ENCODE results near the gene UXT.
"Not testable (repeated sequence)": the region's sequence is repeated elsewhere in the genome, so short reads cannot be mapped to it uniquely, and the experiment has no call there.

Gene UXT

GRCh38 chrX:47614618-47615017, 44.4 kb downstream of the UXT start:
- WGBS, 2 experiments (ENCODE audit: insufficient coverage in 2 of 2), result 80% methylated on average over 1 of the region's 5 CpGs; no CpG with 5 or more reads in 1 of the 2 experiments
- Histone ChIP-seq H3K4me3 (ENCODE audit: extremely low read depth, insufficient read depth, low read length, poor library complexity, severe bottlenecking) (no peak overlapping the region), H3K36me3 (ENCODE audit: control insufficient read depth, insufficient read depth, low read length) (no peaks in the 10 kb centered on the region), H3K4me1 (ENCODE audit: control insufficient read depth, insufficient read depth, low read length, poor library complexity, severe bottlenecking) (no peaks in the 10 kb centered on the region), H3K9me3 (ENCODE audit: control insufficient read depth, low read length) (no peaks in the 10 kb centered on the region), H3K27ac (ENCODE audit: low read depth, low read length, severe bottlenecking) (no peak overlapping the region)

- Histone ChIP-seq H3K4me3 (ENCODE audit: extremely low read depth, insufficient read depth, low read length, poor library complexity, severe bottlenecking) (no peak overlapping the region), H3K9me3 (ENCODE audit: control insufficient read depth, low read length) (no peaks in the 10 kb centered on the region), H3K4me1 (ENCODE audit: control insufficient read depth, insufficient read depth, low read length, poor library complexity, severe bottlenecking) (no peaks in the 10 kb centered on the region), H3K27ac (ENCODE audit: low read depth, low read length, severe bottlenecking) (no peak overlapping the region), H3K36me3 (ENCODE audit: control insufficient read depth, insufficient read depth, low read length) (no peaks in the 10 kb centered on the region)
- 88 to 100% methylated on average over 1 to 4 of the region's 8 CpGs for whole genome bisulfite sequencing, 2 experiments (ENCODE audit: insufficient coverage in 2 of 2)
Measured at GRCh38 chrX:47613082-47613481, 45.9 kb downstream of the UXT start.

GRCh38 chrX:47612418-47612817, 46.6 kb downstream of the UXT start:
- H3K9me3 ChIP-seq (ENCODE audit: control insufficient read depth, low read length), result no peaks in the 10 kb centered on the region
- H3K4me3 ChIP-seq (ENCODE audit: extremely low read depth, insufficient read depth, low read length, poor library complexity, severe bottlenecking), result no peak overlapping the region
- H3K27ac ChIP-seq (ENCODE audit: low read depth, low read length, severe bottlenecking), result no peak overlapping the region
- H3K36me3 ChIP-seq (ENCODE audit: control insufficient read depth, insufficient read depth, low read length), result no peaks in the 10 kb centered on the region
- H3K4me1 ChIP-seq (ENCODE audit: control insufficient read depth, insufficient read depth, low read length, poor library complexity, severe bottlenecking), result no peaks in the 10 kb centered on the region

GRCh38 chrX:47611926-47612325, 47.1 kb downstream of the UXT start:
- Histone ChIP-seq H3K4me3 (ENCODE audit: extremely low read depth, insufficient read depth, low read length, poor library complexity, severe bottlenecking) (no peak overlapping the region), H3K4me1 (ENCODE audit: control insufficient read depth, insufficient read depth, low read length, poor library complexity, severe bottlenecking) (no peaks in the 10 kb centered on the region), H3K36me3 (ENCODE audit: control insufficient read depth, insufficient read depth, low read length) (no peaks in the 10 kb centered on the region), H3K9me3 (ENCODE audit: control insufficient read depth, low read length) (no peaks in the 10 kb centered on the region), H3K27ac (ENCODE audit: low read depth, low read length, severe bottlenecking) (no peak overlapping the region)
- 89 to 100% methylated on average over 1 of the region's 2 CpGs for WGBS, 2 experiments (ENCODE audit: insufficient coverage in 2 of 2)

GRCh38 chrX:47611489-47611888, 47.5 kb downstream of the UXT start:
- Histone ChIP-seq H3K36me3 (ENCODE audit: control insufficient read depth, insufficient read depth, low read length) (no peaks in the 10 kb centered on the region), H3K9me3 (ENCODE audit: control insufficient read depth, low read length) (no peaks in the 10 kb centered on the region), H3K4me1 (ENCODE audit: control insufficient read depth, insufficient read depth, low read length, poor library complexity, severe bottlenecking) (no peaks in the 10 kb centered on the region), H3K27ac (ENCODE audit: low read depth, low read length, severe bottlenecking) (no peak overlapping the region), H3K4me3 (ENCODE audit: extremely low read depth, insufficient read depth, low read length, poor library complexity, severe bottlenecking) (no peak overlapping the region)
- WGBS, 2 experiments (ENCODE audit: insufficient coverage in 2 of 2), result no CpG with 5 or more reads among the region's 2 CpGs

GRCh38 chrX:47610511-47610910, 48.5 kb downstream of the UXT start:
- Histone ChIP-seq H3K27ac (ENCODE audit: low read depth, low read length, severe bottlenecking) (no peak overlapping the region), H3K4me3 (ENCODE audit: extremely low read depth, insufficient read depth, low read length, poor library complexity, severe bottlenecking) (no peak overlapping the region), H3K9me3 (ENCODE audit: control insufficient read depth, low read length) (no peaks in the 10 kb centered on the region), H3K36me3 (ENCODE audit: control insufficient read depth, insufficient read depth, low read length) (no peaks in the 10 kb centered on the region), H3K4me1 (ENCODE audit: control insufficient read depth, insufficient read depth, low read length, poor library complexity, severe bottlenecking) (no peaks in the 10 kb centered on the region)
- WGBS, 2 experiments (ENCODE audit: insufficient coverage in 2 of 2), result 95 to 100% methylated on average over 2 to 4 of the region's 4 CpGs

GRCh38 chrX:47608130-47608810, 50.7 kb downstream of the UXT start:
- no peaks in the 10 kb centered on the region for H3K36me3 ChIP-seq (ENCODE audit: control insufficient read depth, insufficient read depth, low read length)
- 89% methylated on average over 3 of the region's 9 CpGs; no CpG with 5 or more reads in 1 of the 2 experiments for WGBS, 2 experiments (ENCODE audit: insufficient coverage in 2 of 2)
- peak overlapping the region; percentile 10 for H3K27ac ChIP-seq (ENCODE audit: low read depth, low read length, severe bottlenecking)
- H3K4me3 ChIP-seq (ENCODE audit: extremely low read depth, insufficient read depth, low read length, poor library complexity, severe bottlenecking), result no peak overlapping the region
- no peaks in the 10 kb centered on the region for H3K4me1 ChIP-seq (ENCODE audit: control insufficient read depth, insufficient read depth, low read length, poor library complexity, severe bottlenecking)
- H3K9me3 ChIP-seq (ENCODE audit: control insufficient read depth, low read length), result no peaks in the 10 kb centered on the region

- H3K27ac ChIP-seq (ENCODE audit: low read depth, low read length, severe bottlenecking), result no peak overlapping the region
- no peaks in the 10 kb centered on the region for H3K4me1 ChIP-seq (ENCODE audit: control insufficient read depth, insufficient read depth, low read length, poor library complexity, severe bottlenecking)
- no peaks in the 10 kb centered on the region for H3K9me3 ChIP-seq (ENCODE audit: control insufficient read depth, low read length)
- no peaks in the 10 kb centered on the region for H3K36me3 ChIP-seq (ENCODE audit: control insufficient read depth, insufficient read depth, low read length)
- no peak overlapping the region for H3K4me3 ChIP-seq (ENCODE audit: extremely low read depth, insufficient read depth, low read length, poor library complexity, severe bottlenecking)
Measured at GRCh38 chrX:47607091-47607490, 51.9 kb downstream of the UXT start.

GRCh38 chrX:47605024-47605423, 54.0 kb downstream of the UXT start:
- H3K4me1 ChIP-seq (ENCODE audit: control insufficient read depth, insufficient read depth, low read length, poor library complexity, severe bottlenecking), result no peaks in the 10 kb centered on the region
- no peak overlapping the region for H3K27ac ChIP-seq (ENCODE audit: low read depth, low read length, severe bottlenecking)
- no peak overlapping the region for H3K4me3 ChIP-seq (ENCODE audit: extremely low read depth, insufficient read depth, low read length, poor library complexity, severe bottlenecking)
- no peaks in the 10 kb centered on the region for H3K36me3 ChIP-seq (ENCODE audit: control insufficient read depth, insufficient read depth, low read length)
- no peaks in the 10 kb centered on the region for H3K9me3 ChIP-seq (ENCODE audit: control insufficient read depth, low read length)
- 60 to 87% methylated on average over 2 to 3 of the region's 9 CpGs for WGBS, 2 experiments (ENCODE audit: insufficient coverage in 2 of 2)

GRCh38 chrX:47603125-47603524, 55.9 kb downstream of the UXT start:
- not testable (repeated sequence) for H3K27ac ChIP-seq (ENCODE audit: low read depth, low read length, severe bottlenecking); H3K36me3 ChIP-seq (ENCODE audit: control insufficient read depth, insufficient read depth, low read length); H3K9me3 ChIP-seq (ENCODE audit: control insufficient read depth, low read length); H3K4me3 ChIP-seq (ENCODE audit: extremely low read depth, insufficient read depth, low read length, poor library complexity, severe bottlenecking); H3K4me1 ChIP-seq (ENCODE audit: control insufficient read depth, insufficient read depth, low read length, poor library complexity, severe bottlenecking)
- WGBS, 2 experiments (ENCODE audit: insufficient coverage in 2 of 2), result no CpG with 5 or more reads among the region's 4 CpGs
